GM13977 (cell line): Measurements from ENCODE around the gene CTF1.

Experiments
- DNase-seq: peaks from one replicate; pipeline ENCODE4 v3.0.0; 2012; ENCODE audit warnings: low spot score
- CTCF ChIP-seq: IDR thresholded peaks from 2 replicates; pipeline ENCODE4 v1.5.1; 2012; ENCODE audit warnings: mild to moderate bottlenecking, control low read depth; ENCODE audit not compliant: insufficient read depth; ENCODE audit errors: extremely low read depth, missing control alignments
- in situ Hi-C: fragments of 300-500 bp; cut with MboI; formaldehyde crosslinking; loops from one replicate; pipeline ENCODE4 v1.12.0; 2022; ENCODE audit warnings: low sequenced_read_pairs, low pct_unique_long_range_greater_than_20kb, mixed read lengths, inconsistent platforms; ENCODE audit not compliant: unreplicated experiment

CTF1 gene

GRCh38 chr16:30925632-30925987 is 29.2 kb downstream of the CTF1 start:
- in situ Hi-C loops: no loop called here
- no peak for TF ChIP-seq CTCF
- DNase-seq: no peak

DNA sequence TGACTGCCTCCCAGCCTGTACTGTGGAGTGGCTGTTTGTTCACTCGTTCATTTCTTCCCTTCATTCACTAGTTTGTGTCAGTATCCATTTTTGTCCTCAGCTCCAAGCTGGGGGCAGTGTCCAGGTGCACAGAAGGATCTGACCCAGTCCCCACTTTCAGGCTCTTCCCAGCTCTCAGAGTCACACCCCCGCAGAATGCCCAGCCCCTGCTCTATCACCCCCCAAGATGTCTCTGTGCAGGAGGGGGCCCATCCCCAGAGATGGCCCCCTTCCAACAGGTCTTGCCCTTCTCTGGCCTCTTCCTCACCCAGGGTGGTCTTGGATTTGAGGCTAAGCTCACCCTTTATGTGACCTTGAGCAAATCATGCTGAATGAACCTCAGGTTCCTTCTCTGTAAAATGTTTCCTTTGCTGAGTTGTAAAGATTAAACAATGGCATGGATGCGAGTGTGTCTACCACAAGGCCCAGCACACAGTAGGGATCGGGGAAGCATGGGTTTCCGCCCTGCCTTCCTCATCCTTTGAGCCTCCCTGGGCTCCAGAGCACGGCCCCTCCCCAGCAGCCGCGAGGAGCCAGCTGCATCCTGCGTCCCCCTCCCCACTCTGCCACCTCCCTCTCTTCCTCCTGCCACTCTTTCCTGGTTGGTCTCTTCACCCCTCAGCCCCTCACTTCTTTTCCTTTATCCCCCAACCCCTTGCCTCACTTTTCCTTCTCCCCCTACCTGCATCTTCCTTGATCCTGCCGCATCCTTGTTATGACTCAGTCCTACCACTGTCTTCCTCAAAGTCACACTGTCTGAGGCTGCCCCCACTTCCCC is 29.8 kb downstream of the CTF1 start:
- DNase-seq: no peak
- in situ Hi-C loops: no loop called here
- TF ChIP-seq CTCF: no peak

DNA sequence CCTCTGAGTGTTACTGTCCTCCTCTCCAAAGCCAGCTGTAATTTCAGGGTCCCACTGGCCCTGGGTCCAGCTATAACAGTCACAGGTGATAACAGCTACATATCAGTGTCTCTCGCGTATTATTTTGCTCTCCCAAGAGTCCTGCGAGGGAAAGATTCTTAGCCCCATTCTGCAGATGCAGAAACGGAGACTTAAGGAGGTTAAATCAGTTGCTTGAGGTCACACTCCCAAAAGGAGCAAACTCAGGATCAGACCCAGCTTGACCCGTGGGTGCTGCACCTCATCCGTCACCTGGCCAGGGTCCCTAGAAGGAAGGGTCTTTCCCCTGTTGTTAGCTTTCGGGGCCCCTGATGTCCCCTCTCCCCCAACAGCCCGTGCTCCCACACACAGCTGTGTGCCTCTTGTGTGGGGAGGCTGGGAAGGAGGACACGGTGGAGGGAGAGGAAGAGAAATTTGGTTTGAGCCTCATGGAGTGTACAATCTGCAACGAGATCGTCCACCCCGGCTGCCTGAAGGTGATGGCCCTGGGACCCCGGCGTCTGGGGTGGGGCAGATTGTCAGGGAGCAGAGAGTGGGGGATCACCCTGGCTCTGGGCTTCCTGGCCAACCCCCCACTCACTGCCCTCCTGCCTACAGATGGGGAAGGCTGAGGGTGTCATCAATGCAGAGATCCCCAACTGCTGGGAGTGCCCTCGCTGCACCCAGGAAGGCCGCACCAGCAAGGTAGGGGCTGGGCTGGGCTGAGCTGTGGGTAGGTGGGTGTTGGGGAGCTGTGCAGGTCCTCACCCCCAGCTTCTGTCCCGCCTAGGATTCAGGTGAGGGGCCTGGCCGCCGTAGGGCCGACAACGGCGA is 30.7 kb downstream of the CTF1 start:
- in situ Hi-C loops: no loop called here
- no peak for TF ChIP-seq CTCF
- DNase-seq: no peak

- in situ Hi-C loops: no loop called here
- peak; percentile 74 for DNase-seq
- TF ChIP-seq CTCF: no peak
Measured at GRCh38 chr16:30927789-30928378, 31.5 kb downstream of the CTF1 start.

DNA sequence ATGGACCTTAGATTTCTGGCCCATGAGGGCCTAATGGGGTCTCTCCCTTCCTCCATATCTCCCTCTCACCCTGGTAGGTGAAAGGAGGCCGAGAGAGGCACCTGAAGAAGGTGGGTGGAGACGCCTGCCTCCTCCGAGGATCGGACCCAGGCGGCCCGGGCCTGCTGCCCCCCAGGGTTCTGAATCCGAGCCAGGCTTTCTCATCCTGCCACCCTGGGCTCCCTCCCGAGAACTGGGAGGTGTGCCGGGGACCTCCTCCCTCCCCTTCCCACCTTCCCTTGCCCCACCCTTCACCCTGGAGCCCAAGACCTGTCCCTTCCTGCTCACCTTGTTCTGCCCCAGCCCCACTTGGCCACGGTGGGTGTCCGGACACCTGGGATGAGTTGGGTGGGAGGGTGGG is 32.0 kb downstream of the CTF1 start:
- DNase-seq: no peak
- in situ Hi-C loops: no loop called here
- no peak for TF ChIP-seq CTCF

- in situ Hi-C loops: no loop called here
- no peak for TF ChIP-seq CTCF
- no peak for DNase-seq
Measured at GRCh38 chr16:30929167-30929566, 32.8 kb downstream of the CTF1 start.
